Mesodermal cell (in vitro differentiated cells): ENCODE measurements around the gene ANKRD53.

ENCODE experiments used
- H3K27ac ChIP-seq: 2 replicates; pipeline ENCODE4 v1.7.0; 2013; ENCODE audit warnings: mild to moderate bottlenecking, low read depth, low read length, moderate library complexity; ENCODE audit not compliant: severe bottlenecking
- H3K36me3 ChIP-seq: 2 replicates; pipeline ENCODE4 v1.7.1; 2013; ENCODE audit warnings: mild to moderate bottlenecking, low read length, moderate library complexity; ENCODE audit not compliant: control insufficient read depth, insufficient read depth
- H3K4me1 ChIP-seq: one replicate; pipeline ENCODE4 v1.7.1; 2013; ENCODE audit warnings: mild to moderate bottlenecking, low read length; ENCODE audit not compliant: insufficient read depth, control insufficient read depth, poor library complexity, severe bottlenecking
- H3K4me3 ChIP-seq: 2 replicates; pipeline ENCODE4 v1.7.0; 2013; ENCODE audit warnings: low read length, control low read depth, mild to moderate bottlenecking; ENCODE audit not compliant: insufficient read depth, poor library complexity, severe bottlenecking; ENCODE audit errors: extremely low read depth
- H3K9me3 ChIP-seq: 2 replicates; pipeline ENCODE4 v1.7.1; 2013; ENCODE audit warnings: mild to moderate bottlenecking, low read length, moderate library complexity; ENCODE audit not compliant: control insufficient read depth
- WGBS, 2 experiments: methylation state at CpG; one replicate each; pipeline ENCODE4 v1.1.5; 2013; ENCODE audit warnings: missing lambda C conversion rate in 2 of 2; ENCODE audit not compliant: insufficient coverage in 2 of 2; 5-methylcytosine and 5-hydroxymethylcytosine counted together

The ANKRD53 gene

GRCh38 chr2:70975237-70975636, 3.2 kb upstream of the ANKRD53 start:
- WGBS, 2 experiments = 84 to 96% methylated on average over 2 of the region's 2 CpGs
- Histone ChIP-seq H3K27ac (no peak overlapping the region), H3K4me1 (peaks cover 9% of the 10 kb centered on the region), H3K9me3 (no peaks in the 10 kb centered on the region), H3K36me3 (no peaks in the 10 kb centered on the region), H3K4me3 (no peak overlapping the region)

- Histone ChIP-seq H3K4me1 (peaks cover 9% of the 10 kb centered on the region), H3K9me3 (no peaks in the 10 kb centered on the region), H3K36me3 (no peaks in the 10 kb centered on the region), H3K27ac (peak overlapping the region; percentile 92), H3K4me3 (peak overlapping the region; percentile 44)
- 56 to 66% methylated on average over 3 to 7 of the region's 14 CpGs for WGBS, 2 experiments
These were observed 725 bp upstream of the ANKRD53 start for GRCh38 chr2:70977605-70978205.

- Histone ChIP-seq H3K9me3 (no peaks in the 10 kb centered on the region), H3K4me1 (peaks cover 9% of the 10 kb centered on the region), H3K27ac (no peak overlapping the region), H3K36me3 (no peaks in the 10 kb centered on the region), H3K4me3 (peak overlapping the region; percentile 44)
- 6 to 23% methylated on average over 15 to 19 of the region's 19 CpGs for WGBS, 2 experiments
These were observed 704 bp downstream of the ANKRD53 start for GRCh38 chr2:70979180-70979488.

DNA sequence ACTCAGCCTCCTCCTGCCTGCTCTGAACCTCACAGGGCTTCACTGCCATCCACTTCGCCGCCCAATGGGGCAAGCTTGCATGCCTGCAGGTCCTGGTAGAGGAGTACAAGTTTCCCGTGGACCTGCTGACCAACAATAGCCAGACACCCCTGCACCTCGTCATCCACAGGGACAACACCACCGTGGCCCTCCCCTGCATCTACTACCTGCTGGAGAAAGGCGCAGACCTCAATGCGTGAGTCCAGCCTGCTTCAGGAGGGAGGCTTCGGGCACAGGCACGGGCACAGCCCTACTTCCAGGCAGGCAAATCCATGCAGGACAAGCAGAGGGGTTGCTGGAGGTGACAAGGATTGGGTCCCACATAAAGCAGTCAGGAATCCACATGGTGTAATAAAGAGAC, 1.2 kb downstream of the ANKRD53 start:
- WGBS, 2 experiments = 92 to 93% methylated on average over 8 to 9 of the region's 9 CpGs
- Histone ChIP-seq H3K9me3 (no peaks in the 10 kb centered on the region), H3K27ac (no peak overlapping the region), H3K36me3 (no peaks in the 10 kb centered on the region), H3K4me3 (no peak overlapping the region), H3K4me1 (peaks cover 9% of the 10 kb centered on the region)

- Histone ChIP-seq H3K4me3 (no peak overlapping the region), H3K27ac (no peak overlapping the region), H3K36me3 (peaks cover 10% of the 10 kb centered on the region), H3K4me1 (peaks cover 8% of the 10 kb centered on the region), H3K9me3 (no peaks in the 10 kb centered on the region)
- 73% methylated on average over 2 of the region's 2 CpGs; no CpG with 5 or more reads in 1 of the 2 experiments for WGBS, 2 experiments
These were observed 3.0 kb downstream of the ANKRD53 start for GRCh38 chr2:70981421-70981820.

GRCh38 chr2:70981866-70982810, 3.7 kb downstream of the ANKRD53 start:
- 90 to 92% methylated on average over 10 of the region's 14 CpGs for WGBS, 2 experiments

DNA sequence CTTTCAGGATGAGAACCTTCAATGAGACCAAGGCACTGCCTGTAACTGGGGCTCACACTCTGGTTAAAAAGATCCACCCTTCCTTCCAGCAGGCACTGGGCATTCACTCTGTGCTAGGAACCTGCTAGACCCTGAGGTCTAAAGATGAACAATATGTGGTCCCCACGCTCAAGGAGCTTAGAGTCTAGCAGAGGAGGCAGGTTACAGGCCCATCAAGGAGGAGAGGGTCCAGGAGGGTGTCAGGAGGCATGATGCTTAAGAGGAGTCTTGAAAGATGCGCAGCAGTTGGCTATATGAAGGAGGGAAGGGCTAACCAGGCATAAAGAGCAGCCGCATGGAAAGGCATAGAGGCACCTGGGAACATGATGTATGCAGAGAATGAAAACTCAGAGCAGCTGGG, 4.5 kb downstream of the ANKRD53 start:
- H3K4me1 ChIP-seq = no peaks in the 10 kb centered on the region
- no peak overlapping the region for H3K4me3 ChIP-seq
- H3K27ac ChIP-seq = no peak overlapping the region
- peaks cover 23% of the 10 kb centered on the region for H3K36me3 ChIP-seq
- WGBS, 2 experiments = 90 to 96% methylated on average over 3 of the region's 3 CpGs
- H3K9me3 ChIP-seq = no peaks in the 10 kb centered on the region

More at GRCh38 chr2:70981866-70982810, 3.7 kb downstream of the ANKRD53 start:
- Histone ChIP-seq H3K36me3 (peaks cover 16% of the 10 kb centered on the region), H3K27ac (no peak overlapping the region), H3K4me3 (no peak overlapping the region), H3K4me1 (peaks cover 5% of the 10 kb centered on the region), H3K9me3 (no peaks in the 10 kb centered on the region)

- H3K27ac ChIP-seq = no peak overlapping the region
- no peaks in the 10 kb centered on the region for H3K9me3 ChIP-seq
- peaks cover 30% of the 10 kb centered on the region for H3K36me3 ChIP-seq
- no peaks in the 10 kb centered on the region for H3K4me1 ChIP-seq
- no peak overlapping the region for H3K4me3 ChIP-seq
- WGBS, 2 experiments = 79 to 95% methylated on average over 6 of the region's 8 CpGs
These were observed 5.2 kb downstream of the ANKRD53 start for GRCh38 chr2:70983506-70984227.

DNA sequence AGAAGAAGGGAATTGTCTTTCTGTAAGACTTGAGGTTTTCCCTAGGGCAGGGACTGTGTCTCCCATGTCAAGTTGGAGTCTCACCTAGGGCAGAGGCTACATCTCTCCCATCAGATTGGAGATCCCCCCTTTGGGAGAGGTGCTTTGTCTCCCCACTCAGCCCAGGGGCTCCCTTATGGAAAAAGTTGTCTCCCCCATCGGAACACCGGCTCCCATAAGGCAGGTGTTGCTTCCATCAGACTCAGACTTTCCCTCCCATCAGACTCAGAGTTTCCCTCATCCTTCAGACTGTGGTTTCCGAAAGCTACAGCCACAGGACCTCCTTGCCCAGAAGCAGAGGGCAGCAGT, 5.8 kb downstream of the ANKRD53 start:
- WGBS, 2 experiments = 75 to 96% methylated on average over 1 to 3 of the region's 3 CpGs
- no peaks in the 10 kb centered on the region for H3K4me1 ChIP-seq
- no peak overlapping the region for H3K4me3 ChIP-seq
- no peak overlapping the region for H3K27ac ChIP-seq
- H3K9me3 ChIP-seq = no peaks in the 10 kb centered on the region
- peaks cover 35% of the 10 kb centered on the region for H3K36me3 ChIP-seq

DNA sequence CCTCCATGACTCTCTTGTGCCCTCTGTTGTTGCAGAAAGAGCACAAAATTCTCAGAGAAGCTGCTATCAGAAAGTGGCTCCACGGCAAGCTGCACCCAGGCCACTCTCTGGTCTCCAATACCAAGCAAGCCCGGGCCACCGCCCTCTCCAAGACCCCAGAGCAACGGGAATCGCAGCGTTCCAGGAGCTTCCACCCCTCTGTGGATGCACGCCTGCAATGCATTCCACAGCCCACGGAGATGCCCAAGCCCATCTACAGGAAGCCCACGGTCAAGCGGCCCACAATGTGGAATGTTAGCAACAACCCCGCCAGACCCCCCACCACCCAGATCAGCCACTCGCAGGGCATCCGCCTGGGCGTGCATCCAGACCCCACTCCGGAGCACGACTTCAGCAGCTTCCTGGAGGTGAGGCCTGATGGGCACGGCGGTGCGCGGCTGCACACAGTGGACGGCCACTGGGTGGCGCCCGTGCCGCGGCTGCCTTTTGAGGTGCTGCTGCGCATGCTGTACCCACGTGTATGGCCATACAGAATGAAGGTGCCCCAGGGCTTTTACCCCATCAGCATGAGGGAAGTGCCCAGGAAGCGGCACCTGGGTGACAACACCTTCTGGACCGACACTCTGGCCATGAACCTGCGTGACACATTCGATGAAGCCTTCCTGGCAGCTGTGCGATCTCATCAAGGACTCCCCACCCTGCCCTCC, 6.3 kb downstream of the ANKRD53 start:
- Histone ChIP-seq H3K27ac (no peak overlapping the region), H3K36me3 (peaks cover 40% of the 10 kb centered on the region), H3K9me3 (no peaks in the 10 kb centered on the region), H3K4me1 (no peaks in the 10 kb centered on the region), H3K4me3 (no peak overlapping the region)
- 36 to 41% methylated on average over 27 to 30 of the region's 32 CpGs for WGBS, 2 experiments
